UCSD-AML1 (cell line): Measurements from ENCODE around the gene PRLR.

Source experiments
- DNase-seq: peaks from one replicate; lab custom pipeline; 2025; ENCODE audit not compliant: unreplicated experiment; lab: John Stamatoyannopoulos, UW

The PRLR gene

DNA sequence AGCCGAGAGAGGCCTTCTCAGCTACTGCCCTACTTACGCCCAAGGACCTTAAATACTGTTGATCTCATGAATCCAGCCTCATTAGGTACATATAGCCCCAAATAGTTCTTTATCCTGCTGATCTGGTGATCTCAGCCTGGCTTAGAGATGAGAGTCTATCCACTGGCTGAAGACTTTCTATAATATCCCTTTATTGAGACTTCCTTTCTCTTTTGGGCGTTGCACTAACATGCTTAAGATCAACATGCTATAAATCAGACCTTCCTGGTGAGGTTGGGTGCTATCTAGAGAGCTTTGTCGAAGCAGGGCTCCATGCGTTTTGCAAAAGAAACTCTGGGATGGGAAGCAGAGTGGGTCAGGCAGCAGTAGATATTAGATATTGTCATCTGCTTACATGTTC, 138.6 kb downstream of the PRLR start:
- no peak for DNase-seq

DNA sequence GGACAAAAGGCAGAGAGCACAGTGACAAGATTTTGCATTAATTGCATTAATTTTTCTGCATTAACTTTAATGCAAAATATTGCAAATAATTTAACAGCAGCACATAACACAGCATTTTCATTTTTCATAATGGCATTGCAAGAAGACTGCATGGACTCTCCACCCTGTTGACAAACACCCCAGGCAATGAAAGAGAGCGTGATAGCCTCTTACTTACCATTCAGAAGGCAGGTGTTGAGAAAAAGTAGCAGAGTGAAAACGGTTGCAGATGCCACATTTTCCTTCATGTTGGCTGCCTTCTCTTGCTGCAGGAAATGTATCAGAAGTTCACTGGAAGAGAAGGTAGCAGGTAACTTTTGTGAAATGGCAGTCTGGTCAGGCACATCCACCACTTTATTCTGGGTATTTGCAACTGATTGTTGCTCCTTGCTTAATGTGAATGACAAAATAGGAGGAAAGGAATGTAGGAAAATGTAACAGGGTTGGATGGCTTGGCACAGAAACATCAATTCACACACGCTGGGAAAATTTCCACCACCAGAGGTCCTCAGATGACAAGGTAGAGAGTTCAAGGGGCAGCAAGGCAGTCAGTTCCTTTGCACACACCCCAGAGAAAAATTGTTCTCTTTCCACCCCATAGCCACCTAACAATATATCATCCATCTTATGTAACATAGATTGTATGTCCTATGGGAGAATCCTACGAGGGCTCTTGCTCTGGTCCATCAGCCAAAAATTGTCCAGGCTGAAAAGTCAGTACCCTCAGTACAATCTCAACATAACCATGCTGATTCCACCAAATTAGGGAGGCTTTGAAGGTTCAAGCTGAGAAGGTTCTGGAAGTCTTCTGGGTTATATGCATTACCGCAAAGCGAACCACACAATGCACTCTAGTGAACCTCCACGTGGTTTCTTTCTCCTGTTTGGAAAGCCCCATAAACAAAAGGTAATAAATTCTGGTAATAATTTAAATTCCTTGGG, 140.7 kb downstream of the PRLR start:
- peak; percentile 17 for DNase-seq

DNA sequence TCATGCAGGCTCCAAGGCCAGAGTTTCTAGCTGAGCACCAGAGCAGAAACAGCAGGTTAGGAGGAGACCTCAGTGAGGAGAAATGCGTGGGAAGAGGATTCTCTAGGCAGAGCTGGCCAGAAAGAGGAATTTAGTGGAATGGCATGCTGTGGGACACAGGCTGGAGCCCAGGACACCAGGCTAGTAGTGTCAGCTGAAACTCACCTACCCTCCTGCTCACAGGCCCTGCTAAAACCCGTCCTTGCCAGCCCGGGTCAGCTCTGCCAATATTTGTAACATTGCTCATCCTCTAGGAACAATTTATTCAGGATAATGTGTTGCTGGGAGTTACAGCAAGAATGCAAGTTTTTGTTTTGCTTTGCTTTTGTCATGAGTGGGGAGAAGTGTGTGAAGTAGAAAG, 142.3 kb downstream of the PRLR start:
- DNase-seq, result no peak

DNA sequence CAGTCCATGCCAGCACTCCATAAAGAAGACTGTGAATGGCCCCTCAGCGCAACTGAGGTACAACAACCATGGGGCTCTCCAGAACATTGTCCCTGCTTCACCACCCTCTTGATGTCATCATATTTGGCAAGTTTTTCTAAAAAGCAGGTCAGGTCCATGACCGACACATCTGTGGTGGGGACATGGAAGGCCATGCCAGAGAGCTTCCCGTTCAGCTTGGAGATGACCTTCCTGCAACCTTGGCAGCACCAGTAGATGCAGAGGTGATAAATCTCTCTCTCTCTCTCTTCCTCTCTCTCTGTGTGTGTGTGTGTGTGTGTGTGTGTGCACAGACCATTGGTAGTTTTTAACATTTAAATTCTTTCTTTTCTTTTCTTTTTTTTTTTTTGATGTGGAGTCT, 147.1 kb downstream of the PRLR start:
- no peak for DNase-seq

DNA sequence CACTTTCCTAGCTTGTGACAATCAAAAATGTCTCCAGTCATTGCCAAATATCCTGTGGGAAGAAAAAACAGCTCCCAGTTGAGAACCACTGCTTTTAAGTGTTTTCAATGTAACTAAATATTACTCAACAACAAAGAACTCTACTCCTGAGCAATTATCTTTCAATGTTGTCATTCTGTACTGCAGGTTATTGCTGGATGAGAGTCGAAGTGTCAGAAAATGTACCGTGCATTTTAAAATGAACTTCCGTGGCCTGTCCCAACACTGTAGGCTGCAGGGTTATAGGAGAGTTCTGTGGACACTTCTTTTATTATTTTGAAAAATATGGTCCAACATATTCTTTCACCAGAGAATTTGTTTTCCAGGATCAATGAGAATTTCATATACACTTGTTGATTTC, 147.8 kb downstream of the PRLR start:
- DNase-seq, result no peak

DNA sequence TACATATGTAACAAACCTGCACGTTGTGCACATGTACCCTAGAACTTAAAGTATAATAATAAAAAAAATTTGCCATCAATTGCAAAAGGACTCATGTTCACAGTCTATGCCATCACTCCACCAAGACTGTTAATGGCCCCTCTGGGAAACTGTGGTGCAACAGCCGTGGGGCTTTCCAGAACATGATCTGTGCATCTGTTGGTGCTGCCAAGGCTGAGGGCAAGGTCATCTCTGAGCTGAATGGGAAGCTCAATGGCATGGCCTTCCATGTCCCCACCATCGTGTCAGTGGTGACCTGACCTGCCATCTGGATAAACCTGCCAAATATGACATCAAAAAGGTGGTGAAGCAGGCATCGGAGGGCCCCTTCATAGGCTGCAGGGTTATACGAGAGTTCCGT, 149.2 kb downstream of the PRLR start:
- no peak for DNase-seq

DNA sequence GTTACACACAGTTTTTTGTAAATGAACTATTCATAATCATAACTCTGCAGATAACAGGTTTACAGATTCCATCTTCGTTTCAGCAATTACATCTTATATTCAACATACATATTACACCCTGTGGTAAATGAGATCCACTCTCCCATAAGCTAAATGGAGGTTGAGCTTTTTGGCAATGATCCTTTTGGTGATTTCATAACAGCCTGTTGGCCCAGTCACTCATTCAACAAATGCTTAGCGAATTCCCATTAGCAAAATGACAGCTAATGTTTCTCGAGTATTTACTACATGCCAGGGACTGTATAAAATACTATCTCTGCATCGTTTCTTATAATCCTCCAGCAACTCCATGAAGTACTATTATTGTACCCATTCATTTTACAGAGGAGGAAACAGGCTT, 157.1 kb downstream of the PRLR start:
- DNase-seq, result no peak

DNA sequence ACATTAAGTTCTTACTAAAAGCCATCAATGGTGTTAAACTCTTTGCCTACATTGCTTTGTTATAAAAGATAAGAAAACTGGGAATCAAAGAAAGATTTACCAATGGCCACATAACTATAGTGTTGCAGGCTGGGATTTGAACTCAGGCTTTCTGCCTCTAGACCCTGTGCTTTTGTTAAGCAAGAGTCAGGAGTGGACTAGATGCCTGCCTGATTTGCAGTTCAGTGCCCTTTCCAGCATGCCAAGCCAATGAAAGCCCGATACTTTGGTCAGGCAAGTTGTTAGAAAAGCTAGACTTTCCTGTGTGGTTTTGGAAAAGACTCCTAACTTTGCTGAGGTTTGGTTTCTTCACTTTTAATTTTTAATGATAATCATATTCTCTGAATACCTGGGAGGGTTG, 161.1 kb downstream of the PRLR start:
- no peak for DNase-seq

DNA sequence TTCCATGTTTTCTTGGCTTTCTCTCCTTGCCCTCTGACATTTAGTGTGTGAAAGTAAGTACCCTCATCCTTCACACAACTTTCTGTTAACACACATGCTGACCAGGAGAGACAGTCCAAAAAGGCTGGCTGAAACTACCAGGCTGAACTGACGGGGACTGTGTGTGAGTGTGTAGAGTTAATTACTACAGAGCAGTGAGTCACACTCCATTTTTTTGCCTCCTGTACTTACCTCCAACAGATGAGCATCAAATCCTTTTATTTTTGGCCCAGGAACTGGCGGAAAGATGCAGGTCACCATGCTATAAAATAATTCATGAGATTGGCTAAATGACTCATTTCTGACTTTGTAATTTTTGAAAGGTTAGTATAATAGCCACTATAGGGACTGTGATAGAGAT, 162.3 kb downstream of the PRLR start:
- no peak for DNase-seq

DNA sequence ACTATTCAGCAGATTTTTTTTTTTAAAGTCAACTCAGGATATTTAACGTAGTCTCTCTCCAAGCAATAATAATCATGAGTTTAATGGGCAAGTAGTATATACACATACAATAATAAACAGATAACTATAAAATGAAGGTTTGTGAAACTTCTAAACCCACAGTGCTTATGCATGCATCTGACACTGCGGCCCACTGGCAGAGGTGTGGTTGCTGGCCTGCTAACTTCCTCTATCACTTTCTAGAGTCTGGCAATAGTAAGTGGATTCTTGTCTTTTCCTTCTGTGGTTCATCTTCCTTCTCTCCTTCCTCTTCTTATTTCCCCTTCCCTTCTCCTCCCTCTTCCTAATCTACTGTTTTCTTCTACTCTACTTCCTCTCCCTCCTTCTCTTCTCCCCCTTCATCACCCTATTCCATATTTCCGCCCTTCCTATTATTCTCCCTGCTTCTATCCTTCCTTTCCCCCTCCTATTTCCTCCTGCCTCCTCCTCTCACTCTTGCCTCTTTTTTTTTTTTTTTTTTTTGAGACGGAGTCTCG, 164.0 kb downstream of the PRLR start:
- no peak for DNase-seq

DNA sequence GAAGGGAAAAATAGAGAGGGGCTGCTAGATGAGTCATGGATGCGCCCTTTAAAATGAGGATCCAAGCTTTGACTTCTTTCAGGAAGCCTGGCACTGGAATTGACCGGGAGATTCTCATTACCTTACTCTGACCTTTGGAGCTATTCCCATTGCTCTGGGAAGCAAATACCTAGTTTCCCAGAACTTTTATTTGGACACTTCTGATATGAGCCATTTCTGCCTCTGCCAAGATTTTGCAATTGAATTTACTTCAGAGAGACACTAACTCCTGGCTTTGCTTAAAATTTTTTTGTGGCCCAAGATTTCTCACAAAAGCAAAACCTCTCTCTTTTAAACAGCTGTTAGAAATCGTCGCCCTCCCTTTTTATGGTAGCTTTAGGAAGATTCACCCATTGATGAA, 166.9 kb downstream of the PRLR start:
- no peak for DNase-seq

DNA sequence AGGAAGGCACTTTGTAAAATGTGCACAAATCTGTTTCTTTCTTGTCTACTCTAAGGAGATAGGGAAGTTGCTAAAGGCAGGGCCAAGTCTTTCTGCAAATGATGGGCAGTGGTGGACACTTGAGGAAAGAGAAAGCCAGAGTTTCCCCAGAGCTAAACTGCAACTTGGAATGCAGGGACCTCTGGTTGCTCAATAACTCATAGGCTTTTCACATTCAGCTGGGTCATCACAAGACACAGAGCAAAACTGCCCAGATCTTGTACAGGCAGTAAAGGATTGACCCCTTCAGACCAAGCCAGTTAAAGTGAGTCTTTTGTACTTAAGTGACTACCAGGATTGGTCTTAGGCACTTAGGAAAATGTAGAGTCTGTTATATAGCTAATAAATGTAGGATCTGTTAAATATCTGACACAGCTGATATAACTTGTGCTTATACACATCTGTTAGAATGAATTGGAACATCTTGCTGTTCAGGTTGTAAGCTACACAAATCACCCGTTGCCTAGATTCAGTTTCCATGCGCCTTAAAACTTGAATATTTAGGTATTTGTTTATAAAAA, 169.0 kb downstream of the PRLR start:
- DNase-seq, result no peak

DNA sequence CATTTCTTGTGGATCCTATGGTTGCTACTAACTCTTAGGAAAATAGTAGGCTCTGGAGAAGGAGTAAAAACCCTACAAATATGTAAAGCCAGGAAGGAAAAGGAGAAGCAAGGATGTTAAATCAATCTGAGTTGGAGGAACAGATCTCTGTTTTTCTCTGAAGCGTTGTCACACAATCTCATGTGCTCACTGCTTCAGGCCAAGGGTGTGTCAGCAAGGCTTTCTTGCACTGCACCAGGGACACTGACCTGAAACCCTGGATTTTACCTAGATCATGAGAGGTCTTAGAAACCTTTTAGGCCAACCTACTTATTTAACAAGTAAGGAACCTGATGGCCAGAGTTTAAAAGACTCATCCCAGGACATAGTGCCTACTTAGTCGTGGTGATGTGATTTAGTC, 170.1 kb downstream of the PRLR start:
- no peak for DNase-seq

DNA sequence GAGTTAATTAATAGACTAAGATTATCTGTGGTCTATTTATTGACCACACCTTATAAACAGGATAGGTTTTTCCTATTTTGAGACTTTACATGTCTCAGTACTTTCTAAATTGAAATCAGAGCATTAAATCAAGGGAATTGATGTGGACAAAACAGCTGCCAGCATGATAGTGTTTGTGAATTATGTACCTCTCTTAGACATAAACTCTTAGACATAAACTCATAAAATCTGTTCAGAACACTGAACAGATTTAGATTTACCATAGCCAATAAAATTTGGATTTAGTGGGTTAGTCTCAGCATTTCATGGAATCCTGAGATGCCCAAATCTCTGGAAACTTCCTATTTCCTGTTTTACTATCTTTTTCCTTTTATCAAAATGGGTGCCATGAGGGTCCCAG, 171.0 kb downstream of the PRLR start:
- no peak for DNase-seq

DNA sequence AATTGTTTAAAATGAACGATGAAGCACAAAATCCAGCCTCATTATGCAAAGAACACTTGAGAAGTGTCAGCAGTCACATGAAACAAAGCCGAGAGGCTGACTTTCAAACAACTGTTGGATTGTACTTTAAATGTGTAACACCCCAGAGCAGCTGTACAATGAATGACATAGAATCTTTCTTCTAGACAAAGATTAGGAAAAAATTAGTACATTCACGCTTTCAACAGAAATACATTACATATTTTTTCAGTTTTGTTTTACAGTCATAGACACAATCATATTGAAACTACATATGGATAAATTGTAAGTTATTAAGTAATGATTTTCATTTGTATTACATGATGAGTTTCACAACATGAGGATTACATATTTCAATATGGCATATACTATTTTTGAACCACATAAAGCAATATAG, 171.9 kb downstream of the PRLR start:
- DNase-seq, result no peak

DNA sequence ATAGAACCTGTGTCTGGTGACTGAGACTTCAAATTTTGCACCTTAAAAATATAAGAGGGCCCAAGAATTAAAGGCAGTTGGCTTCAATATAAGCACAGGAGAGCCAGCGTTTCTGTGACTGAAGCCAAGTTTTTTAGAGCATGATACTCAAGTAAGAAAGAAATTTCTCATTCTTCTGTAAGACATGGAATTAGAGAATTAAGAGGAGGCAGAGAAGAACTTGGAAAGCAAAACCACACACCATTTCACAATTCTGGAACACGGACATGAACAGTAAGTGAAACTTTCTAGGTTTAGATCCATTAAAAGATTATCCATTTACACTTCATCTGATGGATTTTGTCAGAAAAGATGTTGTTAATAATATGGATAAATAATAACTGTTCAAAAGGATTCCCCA, 173.6 kb downstream of the PRLR start:
- DNase-seq, result no peak

DNA sequence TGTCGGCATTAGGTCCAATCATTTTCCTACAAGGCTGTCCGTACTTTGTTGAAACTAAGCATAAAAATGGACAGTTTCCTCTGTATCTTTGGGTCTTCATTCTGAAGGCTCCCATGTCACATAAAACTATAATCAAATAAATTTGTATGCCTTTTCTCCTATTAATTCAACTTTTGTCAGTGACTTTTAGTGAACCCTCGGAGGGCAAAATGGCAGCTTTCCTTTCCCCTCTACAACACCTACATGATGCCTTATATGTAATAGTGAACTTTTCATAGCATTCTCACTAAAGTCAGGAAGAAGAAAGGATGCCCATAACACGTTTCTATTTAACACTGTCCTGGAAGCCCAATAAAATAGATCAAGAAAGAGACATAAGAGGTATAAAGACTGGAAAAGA, 177.4 kb downstream of the PRLR start:
- DNase-seq, result no peak

DNA sequence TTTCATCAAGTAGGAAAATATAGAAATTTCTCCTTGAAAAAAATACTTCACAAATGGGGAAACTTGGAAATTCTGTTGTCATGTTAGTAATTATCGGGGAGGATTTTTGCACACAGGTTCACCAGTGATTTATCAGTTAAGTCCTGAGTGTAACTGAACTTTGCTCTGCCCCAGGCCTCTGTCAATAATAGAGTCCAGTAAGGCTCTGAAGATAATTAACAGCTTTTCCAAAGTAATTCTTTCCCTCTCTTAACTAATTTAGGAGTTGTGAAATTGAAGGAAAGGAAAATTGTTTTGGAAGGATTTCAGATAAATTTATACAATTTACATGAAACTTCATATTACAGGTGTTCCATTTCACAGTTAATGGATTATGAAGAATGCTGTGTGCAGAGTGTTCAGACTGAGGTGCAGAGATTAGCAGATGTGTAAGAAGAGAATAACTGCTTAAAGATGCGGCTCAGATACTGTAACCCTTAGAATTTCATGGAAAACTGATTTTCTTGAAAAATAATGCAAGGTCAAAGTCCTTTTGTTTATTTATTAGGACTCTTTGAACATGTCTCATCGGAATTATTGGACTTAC, 179.7 kb downstream of the PRLR start:
- DNase-seq, result no peak

DNA sequence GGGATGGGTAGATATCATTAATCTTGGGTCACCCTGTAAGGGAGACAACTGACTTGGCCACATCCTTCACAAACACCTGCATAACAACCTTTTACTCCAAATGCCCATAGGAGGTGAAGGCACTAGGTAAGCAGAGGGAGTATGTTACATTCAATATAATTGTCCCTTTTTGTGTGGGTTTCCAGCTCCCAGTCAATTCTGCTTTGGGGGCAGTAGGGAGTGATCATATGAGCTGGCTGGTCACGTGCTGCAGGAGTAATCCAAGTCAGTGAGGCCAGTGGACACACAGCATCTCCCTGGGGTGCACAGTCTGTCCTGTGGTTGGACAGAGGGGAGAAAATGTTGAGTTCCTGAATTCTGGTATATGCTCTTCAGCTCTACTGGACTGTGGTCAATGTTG, 181.4 kb downstream of the PRLR start:
- DNase-seq, result no peak

DNA sequence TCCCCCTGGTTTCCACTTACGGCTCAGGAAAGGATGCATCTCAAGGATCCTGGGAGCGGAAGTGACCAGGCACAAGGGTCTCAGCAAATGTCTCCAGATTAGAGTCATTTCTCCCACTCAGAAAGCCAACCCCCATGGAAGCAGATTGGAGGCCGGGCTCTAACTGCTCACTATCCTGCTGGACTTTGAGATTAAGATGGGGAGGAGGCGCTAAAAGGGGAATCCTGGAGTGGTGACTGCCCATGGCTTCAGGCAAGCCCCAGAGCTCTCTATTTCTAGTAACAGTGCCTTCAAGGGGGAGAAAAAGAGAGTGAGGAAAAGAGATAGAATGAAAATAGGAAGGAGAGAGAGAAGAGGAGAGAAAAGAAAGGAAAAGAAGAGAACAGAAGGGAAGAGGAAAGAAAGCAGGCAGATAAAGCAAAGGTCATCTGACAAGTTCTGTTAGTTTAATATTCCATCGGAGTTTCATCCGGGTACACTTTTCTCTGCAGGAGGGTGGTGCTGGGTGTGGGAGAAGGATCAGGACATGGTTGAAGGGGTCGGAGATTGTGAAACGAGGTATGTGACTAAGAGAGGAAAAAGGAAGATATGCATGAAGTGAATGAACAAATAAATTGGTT, 182.4 kb downstream of the PRLR start, which contains the start of gene AGXT2:
TSS of gene AGXT2 (minus strand) at position 165 of the 620 bp plus-strand sequence. CDS start at position 108, 57 bp downstream.
- DNase-seq, result no peak

DNA sequence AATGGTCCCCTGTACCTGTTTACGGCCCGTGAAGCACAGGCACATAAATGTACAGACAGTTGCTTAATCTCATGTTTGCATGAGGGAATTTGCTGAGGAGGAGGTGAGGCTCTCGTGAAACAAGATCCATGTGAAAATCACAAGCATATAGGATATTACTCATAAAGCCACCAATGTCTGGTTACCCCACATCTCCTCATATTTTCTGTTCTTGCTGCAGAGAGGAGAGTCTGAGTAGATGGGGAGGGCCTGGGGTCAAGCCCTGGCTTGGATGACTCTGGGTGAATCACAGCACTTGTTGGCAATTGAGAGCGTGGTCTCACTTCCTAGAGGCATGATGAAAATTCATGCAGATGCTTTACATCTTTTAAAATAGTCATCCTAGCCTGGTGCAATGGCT, 183.5 kb downstream of the PRLR start:
- DNase-seq, result no peak
